ENCODE measurements around the gene RPUSD1.

Gene RPUSD1

DNA sequence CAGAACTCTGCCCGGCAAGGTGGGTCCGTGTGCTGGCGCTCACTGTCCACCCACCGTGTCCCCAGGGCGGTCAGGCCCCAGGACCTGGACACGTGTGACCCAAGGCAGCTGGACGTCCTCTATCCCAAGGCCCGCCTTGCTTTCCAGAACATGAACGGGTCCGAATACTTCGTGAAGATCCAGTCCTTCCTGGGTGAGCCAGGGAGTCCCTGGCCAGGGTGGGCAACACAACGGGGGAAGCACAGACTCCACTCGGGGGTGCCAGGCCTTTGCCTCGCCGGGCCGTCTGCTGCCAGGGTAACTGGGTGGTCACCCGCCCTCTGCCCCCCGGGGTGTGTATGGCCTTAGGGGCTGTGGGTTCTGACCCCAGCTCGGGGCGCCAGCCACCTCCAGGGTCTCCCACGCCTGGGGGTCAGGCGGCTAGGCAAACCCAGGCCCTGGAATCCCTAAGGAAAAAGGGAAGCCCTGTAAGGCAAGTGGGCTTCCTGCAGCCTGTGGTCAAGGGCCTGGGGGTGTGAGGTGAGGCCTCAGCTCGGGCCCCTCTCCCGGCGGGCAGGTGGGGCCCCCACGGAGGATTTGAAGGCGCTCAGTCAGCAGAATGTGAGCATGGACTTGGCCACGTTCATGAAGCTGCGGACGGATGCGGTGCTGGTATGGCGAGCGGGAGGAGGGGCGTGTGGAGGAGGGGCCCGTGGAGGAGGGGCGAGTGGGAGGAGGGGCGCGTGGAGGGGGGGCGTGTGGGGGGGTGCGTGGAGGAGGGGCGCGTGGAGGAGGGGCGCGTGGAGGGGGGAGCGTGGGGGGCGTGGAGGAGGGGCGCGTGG is 21.2 kb downstream of the RPUSD1 start:
- DNase-seq (ENCODE audit: low read depth) = no peak
- TF ChIP-seq, protein P1, sequence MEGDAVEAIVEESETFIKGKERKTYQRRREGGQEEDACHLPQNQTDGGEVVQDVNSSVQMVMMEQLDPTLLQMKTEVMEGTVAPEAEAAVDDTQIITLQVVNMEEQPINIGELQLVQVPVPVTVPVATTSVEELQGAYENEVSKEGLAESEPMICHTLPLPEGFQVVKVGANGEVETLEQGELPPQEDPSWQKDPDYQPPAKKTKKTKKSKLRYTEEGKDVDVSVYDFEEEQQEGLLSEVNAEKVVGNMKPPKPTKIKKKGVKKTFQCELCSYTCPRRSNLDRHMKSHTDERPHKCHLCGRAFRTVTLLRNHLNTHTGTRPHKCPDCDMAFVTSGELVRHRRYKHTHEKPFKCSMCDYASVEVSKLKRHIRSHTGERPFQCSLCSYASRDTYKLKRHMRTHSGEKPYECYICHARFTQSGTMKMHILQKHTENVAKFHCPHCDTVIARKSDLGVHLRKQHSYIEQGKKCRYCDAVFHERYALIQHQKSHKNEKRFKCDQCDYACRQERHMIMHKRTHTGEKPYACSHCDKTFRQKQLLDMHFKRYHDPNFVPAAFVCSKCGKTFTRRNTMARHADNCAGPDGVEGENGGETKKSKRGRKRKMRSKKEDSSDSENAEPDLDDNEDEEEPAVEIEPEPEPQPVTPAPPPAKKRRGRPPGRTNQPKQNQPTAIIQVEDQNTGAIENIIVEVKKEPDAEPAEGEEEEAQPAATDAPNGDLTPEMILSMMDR (IDR thresholded peaks at IDR 0.05; ENCODE audit: control insufficient read depth, extremely low read depth, insufficient read depth) = no peak
- no peak overlapping the region for H3K4me3 ChIP-seq (ENCODE audit: low read depth, low read length)

DNA sequence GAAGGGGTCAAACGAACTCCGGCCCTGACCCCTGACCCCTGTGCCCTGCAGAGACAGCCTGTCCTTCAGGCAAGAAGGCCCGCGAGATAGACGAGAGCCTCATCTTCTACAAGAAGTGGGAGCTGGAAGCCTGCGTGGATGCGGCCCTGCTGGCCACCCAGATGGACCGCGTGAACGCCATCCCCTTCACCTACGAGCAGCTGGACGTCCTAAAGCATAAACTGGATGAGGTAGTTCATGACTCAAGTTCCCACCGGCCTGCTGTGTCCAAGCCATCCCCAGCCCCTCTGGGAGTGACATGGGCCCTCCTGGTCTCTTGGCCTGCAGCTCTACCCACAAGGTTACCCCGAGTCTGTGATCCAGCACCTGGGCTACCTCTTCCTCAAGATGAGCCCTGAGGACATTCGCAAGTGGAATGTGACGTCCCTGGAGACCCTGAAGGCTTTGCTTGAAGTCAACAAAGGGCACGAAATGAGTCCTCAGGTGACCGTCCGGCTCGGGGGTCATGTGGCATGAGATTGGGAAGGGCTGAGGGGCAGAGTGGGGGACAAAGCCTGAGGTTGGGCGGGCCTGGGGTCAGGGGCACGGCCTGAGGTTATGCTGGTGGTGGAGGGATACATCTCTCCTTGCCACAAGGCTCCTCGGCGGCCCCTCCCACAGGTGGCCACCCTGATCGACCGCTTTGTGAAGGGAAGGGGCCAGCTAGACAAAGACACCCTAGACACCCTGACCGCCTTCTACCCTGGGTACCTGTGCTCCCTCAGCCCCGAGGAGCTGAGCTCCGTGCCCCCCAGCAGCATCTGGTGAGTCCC is 22.0 kb downstream of the RPUSD1 start:
- TF ChIP-seq, protein P1 (IDR thresholded peaks at IDR 0.05; ENCODE audit: control insufficient read depth, extremely low read depth, insufficient read depth) = no peak
- DNase-seq (ENCODE audit: low read depth) = no peak
- H3K4me3 ChIP-seq (ENCODE audit: low read depth, low read length) = no peak overlapping the region

DNA sequence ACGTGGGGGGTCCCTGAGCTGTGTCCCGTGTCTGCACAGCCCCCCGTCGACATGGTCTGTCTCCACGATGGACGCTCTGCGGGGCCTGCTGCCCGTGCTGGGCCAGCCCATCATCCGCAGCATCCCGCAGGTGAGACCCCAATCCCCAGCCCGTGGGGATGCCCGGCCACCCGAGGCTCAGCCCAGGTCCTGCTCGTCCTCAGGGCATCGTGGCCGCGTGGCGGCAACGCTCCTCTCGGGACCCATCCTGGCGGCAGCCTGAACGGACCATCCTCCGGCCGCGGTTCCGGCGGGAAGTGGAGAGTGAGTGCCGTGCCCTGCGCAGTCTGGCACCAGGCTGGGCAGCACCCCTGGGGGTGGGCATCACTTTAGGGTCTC is 22.7 kb downstream of the RPUSD1 start:
- TF ChIP-seq, protein P1 (IDR thresholded peaks at IDR 0.05; ENCODE audit: control insufficient read depth, extremely low read depth, insufficient read depth) = no peak
- no peak overlapping the region for H3K4me3 ChIP-seq (ENCODE audit: low read depth, low read length)
- DNase-seq (ENCODE audit: low read depth) = no peak

DNA sequence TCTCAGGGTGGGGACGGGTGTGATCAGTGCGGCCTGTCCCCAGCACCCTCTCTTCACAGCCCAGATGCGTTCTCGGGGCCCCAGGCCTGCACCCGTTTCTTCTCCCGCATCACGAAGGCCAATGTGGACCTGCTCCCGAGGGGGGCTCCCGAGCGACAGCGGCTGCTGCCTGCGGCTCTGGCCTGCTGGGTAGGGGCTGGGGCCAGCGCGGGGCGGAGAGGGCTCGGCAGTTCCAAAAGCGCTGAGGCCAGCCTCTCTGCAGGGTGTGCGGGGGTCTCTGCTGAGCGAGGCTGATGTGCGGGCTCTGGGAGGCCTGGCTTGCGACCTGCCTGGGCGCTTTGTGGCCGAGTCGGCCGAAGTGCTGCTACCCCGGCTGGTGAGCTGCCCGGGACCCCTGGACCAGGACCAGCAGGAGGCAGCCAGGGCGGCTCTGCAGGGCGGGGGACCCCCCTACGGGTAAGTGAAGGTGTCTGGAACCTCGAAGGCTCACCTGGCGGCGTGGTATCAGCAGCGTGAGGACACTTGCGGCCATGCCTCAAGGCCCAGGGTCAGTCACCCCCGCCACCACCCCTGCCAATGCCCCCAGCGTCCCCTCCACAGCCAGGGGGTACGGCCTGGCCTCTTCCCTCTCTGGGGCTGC is 23.2 kb downstream of the RPUSD1 start:
- TF ChIP-seq, protein P1 (IDR thresholded peaks at IDR 0.05; ENCODE audit: control insufficient read depth, extremely low read depth, insufficient read depth) = no peak
- DNase-seq (ENCODE audit: low read depth) = no peak

DNA sequence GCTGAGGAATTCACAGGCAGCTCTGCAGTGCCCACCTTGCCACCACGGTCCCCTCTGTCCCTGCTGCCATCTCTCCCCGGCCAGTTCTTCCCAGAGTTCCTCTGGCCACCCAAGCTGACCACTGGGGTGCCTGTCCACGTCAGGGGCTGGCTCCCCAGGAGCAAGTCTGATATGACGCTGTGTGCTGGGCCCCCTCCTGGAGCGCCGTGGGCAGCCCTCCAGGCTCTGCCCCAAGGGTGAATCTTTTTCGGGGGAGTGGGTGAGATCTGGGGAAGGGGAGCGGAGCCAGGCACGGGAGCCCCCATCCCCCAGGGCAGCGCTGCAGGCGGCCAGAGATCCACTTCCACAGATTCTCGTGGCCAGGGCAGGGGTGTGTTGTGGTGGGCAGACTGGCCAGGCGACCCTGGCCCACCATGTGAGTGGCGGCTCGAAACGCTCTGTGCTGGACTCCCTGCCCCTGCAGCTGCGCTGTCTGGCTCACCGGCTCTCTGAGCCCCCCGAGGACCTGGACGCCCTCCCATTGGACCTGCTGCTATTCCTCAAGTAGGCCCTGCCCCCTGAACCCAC is 23.9 kb downstream of the RPUSD1 start:
- no peak overlapping the region for H3K4me3 ChIP-seq (ENCODE audit: low read depth, low read length)
- TF ChIP-seq, protein P1 (IDR thresholded peaks at IDR 0.05; ENCODE audit: control insufficient read depth, extremely low read depth, insufficient read depth) = no peak
- DNase-seq (ENCODE audit: low read depth) = no peak

More for the DNA sequence above, 23.2 kb downstream of the RPUSD1 start:
- H3K4me3 ChIP-seq (ENCODE audit: low read depth, low read length) = no peak overlapping the region

DNA sequence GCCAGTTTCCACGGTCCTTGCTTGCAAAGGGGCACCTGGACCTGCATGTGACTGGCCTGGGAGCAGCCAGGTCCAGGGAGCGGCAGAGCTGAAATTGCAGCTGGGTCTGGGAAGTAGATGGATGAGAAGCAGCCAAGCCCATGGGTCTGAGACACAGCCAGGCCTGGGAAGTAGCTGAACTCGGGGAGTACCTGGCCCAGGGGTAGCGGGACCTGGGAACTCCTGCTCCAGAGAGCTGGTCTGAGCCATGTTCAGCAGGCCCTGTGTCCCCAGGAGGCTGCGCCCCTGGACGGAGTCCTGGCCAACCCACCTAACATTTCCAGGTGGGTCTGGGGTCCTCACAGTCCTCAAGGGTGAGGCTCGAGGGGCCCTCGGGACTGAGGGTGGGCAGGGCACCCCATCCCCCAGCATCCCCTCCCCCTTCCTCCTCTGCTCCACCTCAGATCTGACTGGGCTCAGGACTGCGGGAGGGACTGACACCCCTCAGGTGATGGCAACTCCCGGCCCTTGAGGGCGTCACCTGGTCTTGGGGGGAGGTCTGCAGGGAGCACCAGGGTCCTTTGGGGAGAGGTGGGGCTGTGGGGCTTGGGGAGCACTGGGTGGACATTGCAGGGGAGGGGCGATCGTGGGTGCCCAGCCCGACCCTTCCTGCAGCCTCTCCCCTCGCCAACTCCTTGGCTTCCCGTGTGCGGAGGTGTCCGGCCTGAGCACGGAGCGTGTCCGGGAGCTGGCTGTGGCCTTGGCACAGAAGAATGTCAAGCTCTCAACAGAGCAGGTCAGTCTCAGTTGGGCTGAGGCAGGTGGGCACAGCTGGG is 24.6 kb downstream of the RPUSD1 start:
- DNase-seq (ENCODE audit: low read depth) = no peak
- no peak overlapping the region for H3K4me3 ChIP-seq (ENCODE audit: low read depth, low read length)
- TF ChIP-seq, protein P1 (IDR thresholded peaks at IDR 0.05; ENCODE audit: control insufficient read depth, extremely low read depth, insufficient read depth) = no peak
